Nephron progenitor cell (in vitro differentiated cells): Measurements from ENCODE around the gene PPL.
A peak's percentile ranks its signal among the peaks of the same experiment; 100 is the strongest.
"Not testable (repeated sequence)": the region's sequence is repeated elsewhere in the genome, so short reads cannot be mapped to it uniquely, and the experiment has no call there.

Experiments
- DNase-seq: peaks from one replicate; pipeline ENCODE4 v3.0.0; 2021
- H3K27ac Mint-ChIP-seq: 2 replicates; pipeline ENCODE4 v1.8.0; 2021; ENCODE audit warnings: mild to moderate bottlenecking, moderate library complexity, mixed read lengths
- H3K27me3 Mint-ChIP-seq: 2 replicates; pipeline ENCODE4 v1.8.0; 2021; ENCODE audit warnings: mild to moderate bottlenecking, low read depth, mixed read lengths; ENCODE audit not compliant: poor library complexity
- H3K36me3 Mint-ChIP-seq: 2 replicates; pipeline ENCODE4 v1.8.0; 2021; ENCODE audit warnings: low read depth, mixed read lengths
- H3K4me1 Mint-ChIP-seq: 2 replicates; pipeline ENCODE4 v1.8.0; 2021; ENCODE audit warnings: mixed read lengths
- H3K4me3 Mint-ChIP-seq: 2 replicates; pipeline ENCODE4 v1.8.0; 2021; ENCODE audit warnings: mild to moderate bottlenecking, moderate library complexity, mixed read lengths
- H3K9me3 Mint-ChIP-seq: 2 replicates; pipeline ENCODE4 v1.8.0; 2021; ENCODE audit warnings: mild to moderate bottlenecking, moderate library complexity, mixed read lengths
- TF ChIP-seq, protein P1 (sequence below): fragments of 200-600 bp; sonication (generic); IDR thresholded peaks from 2 replicates; pipeline ENCODE4 v1.5.0; 2021; ENCODE audit warnings: antibody characterized with exemption

PPL gene

GRCh38 chr16:4954714-4955113 is 17.8 kb upstream of the PPL start:
- TF ChIP-seq, protein P1, sequence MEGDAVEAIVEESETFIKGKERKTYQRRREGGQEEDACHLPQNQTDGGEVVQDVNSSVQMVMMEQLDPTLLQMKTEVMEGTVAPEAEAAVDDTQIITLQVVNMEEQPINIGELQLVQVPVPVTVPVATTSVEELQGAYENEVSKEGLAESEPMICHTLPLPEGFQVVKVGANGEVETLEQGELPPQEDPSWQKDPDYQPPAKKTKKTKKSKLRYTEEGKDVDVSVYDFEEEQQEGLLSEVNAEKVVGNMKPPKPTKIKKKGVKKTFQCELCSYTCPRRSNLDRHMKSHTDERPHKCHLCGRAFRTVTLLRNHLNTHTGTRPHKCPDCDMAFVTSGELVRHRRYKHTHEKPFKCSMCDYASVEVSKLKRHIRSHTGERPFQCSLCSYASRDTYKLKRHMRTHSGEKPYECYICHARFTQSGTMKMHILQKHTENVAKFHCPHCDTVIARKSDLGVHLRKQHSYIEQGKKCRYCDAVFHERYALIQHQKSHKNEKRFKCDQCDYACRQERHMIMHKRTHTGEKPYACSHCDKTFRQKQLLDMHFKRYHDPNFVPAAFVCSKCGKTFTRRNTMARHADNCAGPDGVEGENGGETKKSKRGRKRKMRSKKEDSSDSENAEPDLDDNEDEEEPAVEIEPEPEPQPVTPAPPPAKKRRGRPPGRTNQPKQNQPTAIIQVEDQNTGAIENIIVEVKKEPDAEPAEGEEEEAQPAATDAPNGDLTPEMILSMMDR = no peak
- Mint-ChIP-seq H3K4me3 (no peak overlapping the region), H3K36me3 (no peaks in the 10 kb centered on the region)

GRCh38 chr16:4951583-4951982 is 14.6 kb upstream of the PPL start:
- DNase-seq, H3K9me3 Mint-ChIP-seq, H3K36me3 Mint-ChIP-seq, H3K4me3 Mint-ChIP-seq, H3K27ac Mint-ChIP-seq: not testable (repeated sequence)
- peaks cover 13% of the 10 kb centered on the region for H3K27me3 Mint-ChIP-seq
- peaks cover 29% of the 10 kb centered on the region for H3K4me1 Mint-ChIP-seq

More at GRCh38 chr16:4954714-4955113, 17.8 kb upstream of the PPL start:
- no peak for DNase-seq
- Mint-ChIP-seq H3K27ac (no peak overlapping the region), H3K9me3 (no peaks in the 10 kb centered on the region), H3K27me3 (peaks cover 38% of the 10 kb centered on the region), H3K4me1 (peaks cover 19% of the 10 kb centered on the region)

GRCh38 chr16:4949986-4950385 is 13.0 kb upstream of the PPL start:
- Mint-ChIP-seq H3K27me3 (peaks cover 8% of the 10 kb centered on the region), H3K36me3 (no peaks in the 10 kb centered on the region), H3K4me1 (peaks cover 26% of the 10 kb centered on the region), H3K27ac (no peak overlapping the region), H3K4me3 (no peak overlapping the region), H3K9me3 (no peaks in the 10 kb centered on the region)
- DNase-seq = no peak
- TF ChIP-seq, protein P1 = no peak

GRCh38 chr16:4948903-4949766 is 12.2 kb upstream of the PPL start:
- DNase-seq = no peak
- no peaks in the 10 kb centered on the region for H3K36me3 Mint-ChIP-seq
- no peak overlapping the region for H3K27ac Mint-ChIP-seq
- H3K4me1 Mint-ChIP-seq = peaks cover 32% of the 10 kb centered on the region
- H3K9me3 Mint-ChIP-seq = no peaks in the 10 kb centered on the region
- peaks cover 8% of the 10 kb centered on the region for H3K27me3 Mint-ChIP-seq
- H3K4me3 Mint-ChIP-seq = no peak overlapping the region
- TF ChIP-seq, protein P1 = no peak

DNA sequence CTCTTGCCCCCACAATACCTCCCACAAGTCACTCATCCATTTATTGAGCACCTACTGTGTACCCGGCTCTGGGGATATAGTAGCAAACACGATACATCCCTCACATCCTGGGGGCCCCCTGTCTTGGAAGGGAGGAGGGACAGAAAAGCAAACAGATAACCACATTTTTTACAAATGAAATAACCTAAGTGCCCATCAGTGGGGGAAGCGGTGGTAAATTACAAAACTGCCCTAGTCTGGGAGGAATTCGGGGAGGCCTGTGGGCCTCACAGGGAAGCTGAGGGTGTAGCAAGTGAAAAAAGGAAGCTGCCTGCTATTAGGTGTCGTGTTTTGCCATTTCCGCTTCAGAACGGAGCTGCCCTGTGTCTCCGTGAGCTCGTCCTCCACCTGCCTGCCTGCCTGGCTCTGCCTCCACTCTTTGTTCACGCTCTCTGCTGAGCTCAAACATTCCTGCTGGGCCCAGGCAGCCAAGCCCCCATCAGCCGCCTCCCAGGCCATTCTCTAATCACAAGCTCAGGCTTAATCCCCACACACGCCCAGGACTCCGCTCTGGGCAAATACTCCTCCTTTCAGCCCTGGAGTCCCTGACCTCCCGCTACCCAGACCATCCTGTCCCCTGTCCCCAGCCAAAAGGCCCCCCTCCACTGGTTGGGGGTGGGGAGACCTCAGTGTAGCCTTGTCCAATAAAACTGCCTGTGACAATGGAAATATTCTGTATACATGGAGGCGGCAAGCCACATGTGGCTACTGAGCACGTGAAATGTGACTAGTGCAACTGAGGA is 11.0 kb upstream of the PPL start:
- H3K4me3 Mint-ChIP-seq = no peak overlapping the region
- peak overlapping the region; percentile 91 for H3K27ac Mint-ChIP-seq
- H3K27me3 Mint-ChIP-seq = peaks cover 3% of the 10 kb centered on the region
- TF ChIP-seq, protein P1 = no peak
- no peaks in the 10 kb centered on the region for H3K9me3 Mint-ChIP-seq
- peaks cover 41% of the 10 kb centered on the region for H3K4me1 Mint-ChIP-seq
- DNase-seq = no peak
- H3K36me3 Mint-ChIP-seq = no peaks in the 10 kb centered on the region

GRCh38 chr16:4946917-4947316 is 10.0 kb upstream of the PPL start:
- no peak for DNase-seq
- peaks cover 44% of the 10 kb centered on the region for H3K4me1 Mint-ChIP-seq
- H3K36me3 Mint-ChIP-seq = no peaks in the 10 kb centered on the region
- TF ChIP-seq, protein P1 = no peak
- no peak overlapping the region for H3K27ac Mint-ChIP-seq
- peaks cover 3% of the 10 kb centered on the region for H3K27me3 Mint-ChIP-seq
- H3K9me3 Mint-ChIP-seq = no peaks in the 10 kb centered on the region
- H3K4me3 Mint-ChIP-seq = no peak overlapping the region
